Tibial nerve (tissue), 4 donors: ENCODE measurements around the gene CCDC47. TPM values are rescaled to one million over a fixed set of nuclear protein-coding genes. Genes with fewer than 3 reads are reported as not detected.
"Not testable (repeated sequence)": the region's sequence is repeated elsewhere in the genome, so short reads cannot be mapped to it uniquely, and the experiment has no call there.

Source experiments
- DNase-seq, 2 donors: peaks; one replicate each; pipeline ENCODE4 v3.0.0-alpha.2; 2019; ENCODE audit warnings: low spot score in 2 of 2
- H3K27ac ChIP-seq, 4 donors: fragments of 200-600 bp; sonication (generic) in 3 of 4; one replicate each; pipeline ENCODE4 v1.5.1; 2017 to 2019; ENCODE audit warnings: mild to moderate bottlenecking in 1 of 4
- H3K27me3 ChIP-seq, 2 donors: fragments of 200-600 bp; sonication (generic) in 1 of 2; one replicate each; pipeline versions ENCODE4 v1.5.1 to v1.6.0; 2017 to 2019
- H3K36me3 ChIP-seq, 3 donors: fragments of 200-600 bp; sonication (generic); one replicate each; pipeline ENCODE4 v1.5.1; 2018 to 2019
- H3K4me1 ChIP-seq, 4 donors: fragments of 200-600 bp; sonication (generic) in 3 of 4; one replicate each; pipeline ENCODE4 v1.5.1; 2017 to 2019
- H3K4me3 ChIP-seq, 4 donors: fragments of 200-600 bp; sonication (generic) in 3 of 4; one replicate each; pipeline ENCODE4 v1.5.1; 2017 to 2019; ENCODE audit warnings: mild to moderate bottlenecking in 1 of 4, moderate library complexity in 1 of 4
- H3K9me3 ChIP-seq, 4 donors: fragments of 200-600 bp; sonication (generic) in 3 of 4; one replicate each; pipeline ENCODE4 v1.5.1; 2017 to 2019
- EP300 ChIP-seq, 2 donors: sonication (generic); formaldehyde crosslinking; IDR thresholded peaks; one replicate each; pipeline ENCODE4 v1.6.1; 2017; ENCODE audit warnings: antibody characterized with exemption in 2 of 2, mild to moderate bottlenecking in 1 of 2
- POLR2A ChIP-seq, 2 donors: fragments of 450-650 bp; IDR thresholded peaks; one replicate each; pipeline ENCODE4 v1.6.1; 2017; ENCODE audit warnings: antibody characterized with exemption in 2 of 2, mild to moderate bottlenecking in 2 of 2, moderate library complexity in 2 of 2
- WGBS, 2 donors: methylation state at CpG; one replicate each; pipeline ENCODE4 v1.1.5; 2018; 5-methylcytosine and 5-hydroxymethylcytosine counted together
- total RNA-seq, 4 donors: library from RNA; depleted of rRNA; stranded (reverse); fragments of >200 nt; gene quantifications; one replicate each; pipeline ENCODE4 v1.1.0, GENCODE V29; 2016
- TF ChIP-seq, protein P1 (sequence below), 5 experiments: fragments of 200-600 bp in 3 of 5; fragments of 450-650 bp in 2 of 5; sonication (generic) in 3 of 5; IDR thresholded peaks; one replicate each; pipeline ENCODE4 v1.5.1; 2016 to 2019; ENCODE audit warnings: antibody characterized with exemption in 5 of 5, mild to moderate bottlenecking in 3 of 5, moderate library complexity in 2 of 5

Gene CCDC47
- total RNA-seq, 4 donors from 2014 or later: 43.7 to 62.0 (median 51.0) TPM

DNA sequence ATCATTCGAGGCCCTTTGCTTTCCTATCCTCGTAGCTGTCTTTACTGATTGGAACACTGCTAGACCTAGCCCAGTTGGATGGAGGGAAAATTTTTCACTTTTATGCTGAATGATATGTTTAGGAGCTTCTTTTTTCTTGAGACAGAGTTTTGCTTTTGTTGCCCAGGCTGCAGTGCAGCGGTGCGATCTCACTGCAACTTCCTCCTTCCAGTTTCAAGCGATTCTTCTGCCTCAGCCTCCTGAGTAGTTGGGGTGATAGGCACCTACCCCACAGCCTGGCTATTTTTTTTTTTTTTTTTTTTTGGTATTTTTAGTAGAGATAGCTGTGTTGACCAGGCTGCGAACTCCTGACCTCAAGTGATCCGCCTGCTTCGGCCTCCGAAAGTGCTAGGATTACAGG is 36.6 kb upstream of the CCDC47 start:
- Histone ChIP-seq H3K4me3 (no peak overlapping the region), H3K4me1 (peaks cover 0 to 9% (median 0%) of the 10 kb centered on the region in 4 donors), H3K27ac (no peak overlapping the region), H3K9me3 (no peaks in the 10 kb centered on the region), H3K27me3 (no peaks in the 10 kb centered on the region), H3K36me3 (peaks cover 4 to 100% (median 21%) of the 10 kb centered on the region in 3 donors)
- DNase-seq: no peak
- TF ChIP-seq, protein P1, sequence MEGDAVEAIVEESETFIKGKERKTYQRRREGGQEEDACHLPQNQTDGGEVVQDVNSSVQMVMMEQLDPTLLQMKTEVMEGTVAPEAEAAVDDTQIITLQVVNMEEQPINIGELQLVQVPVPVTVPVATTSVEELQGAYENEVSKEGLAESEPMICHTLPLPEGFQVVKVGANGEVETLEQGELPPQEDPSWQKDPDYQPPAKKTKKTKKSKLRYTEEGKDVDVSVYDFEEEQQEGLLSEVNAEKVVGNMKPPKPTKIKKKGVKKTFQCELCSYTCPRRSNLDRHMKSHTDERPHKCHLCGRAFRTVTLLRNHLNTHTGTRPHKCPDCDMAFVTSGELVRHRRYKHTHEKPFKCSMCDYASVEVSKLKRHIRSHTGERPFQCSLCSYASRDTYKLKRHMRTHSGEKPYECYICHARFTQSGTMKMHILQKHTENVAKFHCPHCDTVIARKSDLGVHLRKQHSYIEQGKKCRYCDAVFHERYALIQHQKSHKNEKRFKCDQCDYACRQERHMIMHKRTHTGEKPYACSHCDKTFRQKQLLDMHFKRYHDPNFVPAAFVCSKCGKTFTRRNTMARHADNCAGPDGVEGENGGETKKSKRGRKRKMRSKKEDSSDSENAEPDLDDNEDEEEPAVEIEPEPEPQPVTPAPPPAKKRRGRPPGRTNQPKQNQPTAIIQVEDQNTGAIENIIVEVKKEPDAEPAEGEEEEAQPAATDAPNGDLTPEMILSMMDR (IDR thresholded peaks at IDR 0.05): no peak
- no peak for TF ChIP-seq POLR2A (IDR thresholded peaks at IDR 0.05)
- no peak for TF ChIP-seq EP300 (IDR thresholded peaks at IDR 0.05)
- 82 to 83% methylated on average over 9 of the region's 9 CpGs for WGBS, 2 donors

DNA sequence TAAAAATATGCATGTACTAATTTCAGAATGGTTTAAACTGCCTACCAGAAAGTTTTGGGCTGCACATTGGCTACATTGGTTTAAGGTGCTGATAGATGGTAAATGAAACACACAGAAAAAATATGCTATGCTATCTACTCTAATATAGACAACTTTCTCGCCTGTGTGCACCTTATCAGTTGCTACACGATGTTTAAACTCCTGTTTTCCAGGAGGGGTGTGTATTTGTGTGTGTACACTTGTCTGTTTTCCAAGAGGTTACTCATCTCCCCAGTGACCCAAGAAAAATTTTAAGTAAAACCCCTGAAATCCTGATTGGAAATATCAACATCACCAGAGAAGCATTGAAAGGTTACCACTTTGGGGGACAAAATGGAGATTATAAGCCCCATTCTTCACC is 32.2 kb upstream of the CCDC47 start:
- no peaks in the 10 kb centered on the region for H3K27me3 ChIP-seq
- peaks cover 0 to 97% (median 8%) of the 10 kb centered on the region in 3 donors for H3K36me3 ChIP-seq
- H3K9me3 ChIP-seq: no peaks in the 10 kb centered on the region
- no peak overlapping the region for H3K27ac ChIP-seq
- DNase-seq: no peak
- 58 to 66% methylated on average over 2 of the region's 2 CpGs for WGBS, 2 donors
- TF ChIP-seq, protein P1 (IDR thresholded peaks at IDR 0.05): no peak
- TF ChIP-seq POLR2A (IDR thresholded peaks at IDR 0.05) (no peak), EP300 (IDR thresholded peaks at IDR 0.05) (no peak)
- peaks cover 0 to 9% (median 0%) of the 10 kb centered on the region in 4 donors for H3K4me1 ChIP-seq
- no peak overlapping the region for H3K4me3 ChIP-seq

DNA sequence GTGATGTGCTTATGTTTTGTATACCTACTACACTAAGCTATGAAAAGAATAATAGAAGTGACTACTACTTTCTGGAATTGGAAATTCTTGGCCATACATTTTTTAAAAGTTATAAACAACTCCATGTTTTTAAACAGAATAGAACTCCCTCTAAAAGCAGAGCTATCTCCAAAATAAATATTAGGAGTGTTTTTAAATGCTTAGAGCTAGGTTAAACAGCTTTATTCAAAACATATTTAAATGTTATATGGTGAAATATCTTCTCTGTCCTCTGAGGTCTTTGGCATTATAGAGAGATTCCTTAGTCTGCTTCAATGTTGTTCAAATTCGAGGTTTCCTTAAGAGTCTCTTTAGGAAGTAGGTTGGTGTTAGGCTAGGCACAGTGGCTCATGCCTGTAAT is 30.9 kb upstream of the CCDC47 start:
- TF ChIP-seq EP300 (IDR thresholded peaks at IDR 0.05) (no peak), POLR2A (IDR thresholded peaks at IDR 0.05) (no peak)
- TF ChIP-seq, protein P1 (IDR thresholded peaks at IDR 0.05): no peak
- 67 to 83% methylated on average over 1 of the region's 1 CpG for WGBS, 2 donors

DNA sequence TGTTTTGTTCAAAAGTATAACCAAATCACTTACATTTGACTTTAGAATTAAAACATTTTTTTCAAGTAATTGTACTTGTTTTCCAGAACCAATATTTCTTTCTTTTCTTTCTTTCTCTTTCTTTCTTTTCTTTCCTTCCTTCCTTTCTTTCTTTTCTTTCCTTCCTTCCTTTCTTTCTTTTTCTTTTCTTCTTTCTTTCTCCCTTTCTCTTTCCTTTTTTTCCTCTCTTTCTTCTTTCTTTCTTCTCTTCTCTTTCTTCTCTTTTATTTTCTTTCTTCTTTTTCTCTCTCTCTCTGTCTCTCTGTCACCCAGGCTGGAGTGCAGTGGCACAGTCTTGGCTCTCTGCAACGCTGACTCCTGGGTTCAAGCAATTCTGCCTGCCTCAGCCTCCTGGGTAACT is 27.4 kb upstream of the CCDC47 start:
- H3K36me3 ChIP-seq: peaks cover 0 to 97% (median 25%) of the 10 kb centered on the region in 3 donors
- H3K27ac ChIP-seq: no peak overlapping the region

More for the DNA sequence above, 30.9 kb upstream of the CCDC47 start:
- Histone ChIP-seq H3K4me1 (peaks cover 0 to 9% (median 0%) of the 10 kb centered on the region in 4 donors), H3K9me3 (no peaks in the 10 kb centered on the region), H3K27me3 (no peaks in the 10 kb centered on the region), H3K36me3 (peaks cover 0 to 97% (median 19%) of the 10 kb centered on the region in 3 donors), H3K4me3 (no peak overlapping the region), H3K27ac (no peak overlapping the region)
- DNase-seq: no peak

DNA sequence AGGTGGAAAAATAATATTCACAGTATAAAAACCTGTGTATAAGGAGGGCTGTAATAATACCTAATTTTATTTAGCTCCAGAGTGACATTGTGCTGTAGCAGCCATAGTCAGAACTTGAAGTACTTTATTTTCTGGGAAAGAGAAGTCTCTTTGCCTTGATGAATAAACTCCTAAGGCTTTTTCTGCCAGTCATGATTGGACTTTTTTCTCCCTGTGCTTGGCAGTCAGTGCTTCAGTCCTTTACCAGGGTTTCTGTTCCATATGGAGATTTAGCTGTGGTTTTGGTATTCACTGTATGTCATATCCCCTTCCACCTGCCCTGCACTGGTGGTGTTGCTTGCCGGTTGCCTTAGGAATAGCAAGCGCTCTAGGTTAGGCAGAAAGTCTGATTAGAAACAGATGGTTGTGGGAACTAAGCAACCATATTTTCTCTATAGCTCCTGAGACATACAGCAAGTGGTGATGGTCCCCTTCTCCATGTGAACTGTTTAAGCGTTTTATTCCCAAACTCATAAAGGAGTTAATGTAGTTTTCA is 25.2 kb upstream of the CCDC47 start:
- 74 to 84% methylated on average over 3 of the region's 3 CpGs for WGBS, 2 donors
- no peak for DNase-seq
- no peaks in the 10 kb centered on the region for H3K9me3 ChIP-seq
- H3K36me3 ChIP-seq: peaks cover 0 to 98% (median 25%) of the 10 kb centered on the region in 3 donors
- no peaks in the 10 kb centered on the region for H3K4me1 ChIP-seq
- H3K4me3 ChIP-seq: no peak overlapping the region
- no peaks in the 10 kb centered on the region for H3K27me3 ChIP-seq
- H3K27ac ChIP-seq: no peak overlapping the region
- TF ChIP-seq POLR2A (IDR thresholded peaks at IDR 0.05): no peak
- no peak for TF ChIP-seq EP300 (IDR thresholded peaks at IDR 0.05)

More for the DNA sequence above, 27.4 kb upstream of the CCDC47 start:
- WGBS, 2 donors: 97 to 100% methylated on average over 1 of the region's 1 CpG
- TF ChIP-seq, protein P1 (IDR thresholded peaks at IDR 0.05): no peak
- TF ChIP-seq EP300 (IDR thresholded peaks at IDR 0.05): no peak
- Histone ChIP-seq H3K4me3 (no peak overlapping the region), H3K4me1 (peaks cover 0 to 7% (median 0%) of the 10 kb centered on the region in 4 donors), H3K9me3 (no peaks in the 10 kb centered on the region), H3K27me3 (no peaks in the 10 kb centered on the region)
- DNase-seq: no peak

DNA sequence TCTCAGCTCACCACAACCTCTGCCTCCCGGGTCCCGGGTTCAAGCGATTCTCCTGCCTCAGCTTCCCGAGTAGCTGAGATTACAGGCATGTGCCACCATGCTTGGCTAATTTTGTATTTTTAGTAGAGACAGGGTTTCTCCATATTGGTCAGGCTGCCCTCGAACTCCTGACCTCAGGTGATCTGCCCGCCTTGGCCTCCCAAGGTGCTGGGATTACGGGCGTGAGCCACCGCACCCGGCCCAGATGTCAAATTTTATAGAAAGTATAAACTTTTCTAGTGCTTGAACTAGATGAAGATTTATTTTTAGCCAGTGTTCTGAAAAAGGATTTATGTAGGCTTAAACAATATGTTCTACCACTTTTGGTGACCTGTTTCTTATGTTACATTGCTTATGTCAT is 23.0 kb upstream of the CCDC47 start:
- not testable (repeated sequence) for H3K4me1 ChIP-seq, H3K27ac ChIP-seq, H3K9me3 ChIP-seq, H3K27me3 ChIP-seq, H3K4me3 ChIP-seq, DNase-seq
- peaks cover 0 to 100% (median 30%) of the 10 kb centered on the region in 3 donors for H3K36me3 ChIP-seq
- 95 to 98% methylated on average over 10 of the region's 10 CpGs for WGBS, 2 donors
